Calu3 (cell line): ENCODE data around the gene EXOC2. TPM values are rescaled to one million over a fixed set of nuclear protein-coding genes. Genes with fewer than 3 reads are reported as not detected.

Experiments used
- BruUV-seq: library from RNA; stranded (reverse); fragments of 400-500 nt; replicated peaks from 2 replicates; lab custom pipeline; 2021; lab: Mats Ljungman, UMichigan
- CTCF ChIA-PET: fragments of 300-600 bp; sonication (Branson Sonifier 250); formaldehyde crosslinking; loops from one replicate; lab custom pipeline; 2022; ENCODE audit warnings: antibody characterized with exemption; lab: Charles Lee
- DNase-seq: peaks from one replicate; pipeline ENCODE4 v3.0.0; 2022
- H3K27ac Mint-ChIP-seq: one replicate; pipeline ENCODE4 v1.8.0; 2022; ENCODE audit warnings: mixed read lengths; ENCODE audit not compliant: unreplicated experiment
- H3K27me3 Mint-ChIP-seq: one replicate; pipeline ENCODE4 v1.8.0; 2022; ENCODE audit warnings: mixed read lengths; ENCODE audit not compliant: unreplicated experiment
- H3K36me3 Mint-ChIP-seq: one replicate; pipeline ENCODE4 v1.8.0; 2022; ENCODE audit warnings: mild to moderate bottlenecking, moderate library complexity, mixed read lengths; ENCODE audit not compliant: insufficient read depth, unreplicated experiment
- H3K4me1 Mint-ChIP-seq: one replicate; pipeline ENCODE4 v1.8.0; 2022; ENCODE audit warnings: mild to moderate bottlenecking, low read depth, mixed read lengths; ENCODE audit not compliant: unreplicated experiment
- H3K4me3 Mint-ChIP-seq: one replicate; pipeline ENCODE4 v1.8.0; 2022; ENCODE audit warnings: mild to moderate bottlenecking, low read depth, moderate library complexity, mixed read lengths; ENCODE audit not compliant: unreplicated experiment
- H3K9me3 Mint-ChIP-seq: one replicate; pipeline ENCODE4 v1.8.0; 2022; ENCODE audit warnings: low read depth, mixed read lengths; ENCODE audit not compliant: unreplicated experiment
- intact Hi-C: fragments of 100-400 bp; cut with micrococcal nuclease; formaldehyde crosslinking; loops from one replicate; pipeline ENCODE4 v1.10.0; 2022; ENCODE audit not compliant: unreplicated experiment
- total RNA-seq: library from RNA; stranded (reverse); gene quantifications from 2 replicates; pipeline ENCODE4 v1.2.3, GENCODE V29; 2022
- TF ChIP-seq, protein P1 (sequence below): fragments of 200-600 bp; IDR thresholded peaks from one replicate; pipeline ENCODE4 v1.8.0; 2022; ENCODE audit warnings: antibody characterized with exemption; ENCODE audit not compliant: unreplicated experiment

EXOC2 gene
- total RNA-seq, 1 experiment from 2014 or later = 13.2 TPM

DNA sequence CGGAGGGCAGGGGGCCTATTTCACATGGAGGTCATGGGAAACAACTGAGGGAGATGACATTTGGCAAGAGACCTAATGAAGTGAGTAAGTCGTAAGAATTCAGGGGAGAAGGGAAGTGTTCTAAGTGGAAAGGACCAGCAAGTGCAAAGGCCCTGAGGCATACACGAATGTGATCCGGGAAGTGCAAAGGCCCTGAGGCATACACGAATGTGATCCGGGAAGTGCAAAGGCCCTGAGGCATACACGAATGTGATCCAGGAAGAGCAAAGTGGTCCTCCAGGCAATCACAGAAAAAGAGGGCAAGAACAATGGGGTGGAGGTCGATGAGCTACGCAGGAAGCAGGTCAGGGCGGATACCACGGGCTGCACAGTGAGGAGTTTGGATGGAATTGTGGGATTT, 24.2 kb upstream of the EXOC2 start:
- peaks cover 44% of the 10 kb centered on the region for H3K27me3 Mint-ChIP-seq
- no peak overlapping the region for H3K27ac Mint-ChIP-seq
- TF ChIP-seq, protein P1, sequence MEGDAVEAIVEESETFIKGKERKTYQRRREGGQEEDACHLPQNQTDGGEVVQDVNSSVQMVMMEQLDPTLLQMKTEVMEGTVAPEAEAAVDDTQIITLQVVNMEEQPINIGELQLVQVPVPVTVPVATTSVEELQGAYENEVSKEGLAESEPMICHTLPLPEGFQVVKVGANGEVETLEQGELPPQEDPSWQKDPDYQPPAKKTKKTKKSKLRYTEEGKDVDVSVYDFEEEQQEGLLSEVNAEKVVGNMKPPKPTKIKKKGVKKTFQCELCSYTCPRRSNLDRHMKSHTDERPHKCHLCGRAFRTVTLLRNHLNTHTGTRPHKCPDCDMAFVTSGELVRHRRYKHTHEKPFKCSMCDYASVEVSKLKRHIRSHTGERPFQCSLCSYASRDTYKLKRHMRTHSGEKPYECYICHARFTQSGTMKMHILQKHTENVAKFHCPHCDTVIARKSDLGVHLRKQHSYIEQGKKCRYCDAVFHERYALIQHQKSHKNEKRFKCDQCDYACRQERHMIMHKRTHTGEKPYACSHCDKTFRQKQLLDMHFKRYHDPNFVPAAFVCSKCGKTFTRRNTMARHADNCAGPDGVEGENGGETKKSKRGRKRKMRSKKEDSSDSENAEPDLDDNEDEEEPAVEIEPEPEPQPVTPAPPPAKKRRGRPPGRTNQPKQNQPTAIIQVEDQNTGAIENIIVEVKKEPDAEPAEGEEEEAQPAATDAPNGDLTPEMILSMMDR = no peak
- no peaks in the 10 kb centered on the region for H3K9me3 Mint-ChIP-seq
- H3K4me1 Mint-ChIP-seq = no peaks in the 10 kb centered on the region
- intact Hi-C loops = no loop called here
- H3K36me3 Mint-ChIP-seq = no peaks in the 10 kb centered on the region
- no peak overlapping the region for H3K4me3 Mint-ChIP-seq
- CTCF ChIA-PET = interaction anchor here (0.7 kb wide), 1 partner anchor 670 kb away, joined by 3 read pairs; no protein-coding TSS in a partner anchor
- no peak for DNase-seq
- BruUV-seq = no TSS peak

DNA sequence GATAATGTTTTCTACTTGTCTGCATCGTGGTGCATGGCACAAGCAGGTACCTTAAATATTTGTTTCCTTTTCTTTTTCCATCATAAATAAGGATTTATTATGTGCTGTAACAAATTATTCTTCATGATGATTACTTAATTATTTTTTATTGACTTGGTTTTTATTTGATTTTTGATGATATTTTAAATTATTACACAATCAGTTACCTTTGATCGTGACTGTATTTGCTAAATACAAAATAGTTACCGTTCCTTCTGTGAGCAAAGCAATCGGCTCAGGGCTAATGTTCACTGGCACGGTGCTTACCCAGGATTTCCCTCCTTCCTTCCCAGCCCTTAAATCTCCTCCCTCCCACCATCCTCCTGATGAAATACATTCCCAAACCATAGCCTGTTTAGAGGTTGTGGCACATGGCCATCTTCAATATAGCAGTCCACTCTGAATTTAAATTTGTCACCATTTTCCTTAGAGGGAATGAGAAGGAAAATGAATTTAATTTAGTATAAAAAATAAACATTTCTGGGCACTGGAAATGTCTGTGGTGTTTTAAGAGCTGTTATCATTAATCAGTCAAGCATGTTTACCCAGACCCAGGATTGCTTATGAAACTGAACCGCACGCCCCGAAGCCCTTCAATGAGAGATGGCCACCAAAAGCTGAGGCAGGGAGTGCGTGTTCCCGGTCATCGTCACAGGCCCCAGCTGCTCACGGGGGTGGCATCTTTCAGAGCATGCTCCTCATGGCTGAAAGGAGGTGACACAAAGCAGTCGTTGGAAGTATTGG, 23.0 kb upstream of the EXOC2 start:
- no TSS peak for BruUV-seq
- intact Hi-C loops = no loop called here

DNA sequence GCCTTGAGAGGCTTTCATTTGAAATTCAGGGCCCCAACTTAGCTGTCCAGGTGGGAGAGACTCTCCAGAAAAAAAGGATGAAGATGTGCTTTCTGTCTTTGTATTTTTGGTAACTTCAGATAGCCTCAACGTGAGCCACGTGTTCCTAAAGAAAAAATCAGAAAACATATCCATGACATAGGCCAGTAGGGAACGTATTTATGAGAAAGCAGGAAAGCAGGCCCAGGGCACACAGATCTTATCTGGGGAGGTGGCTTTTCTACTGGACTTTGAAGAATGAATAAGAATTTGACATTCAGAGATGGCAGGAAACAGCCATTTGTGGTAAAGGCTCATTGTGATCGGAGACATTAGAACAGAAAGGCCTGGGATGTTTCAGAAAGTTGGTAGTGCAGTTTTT, 21.2 kb upstream of the EXOC2 start:
- intact Hi-C loops = no loop called here
- no peak for DNase-seq
- TF ChIP-seq, protein P1 = no peak
- no peak overlapping the region for H3K4me3 Mint-ChIP-seq
- H3K36me3 Mint-ChIP-seq = peaks cover 8% of the 10 kb centered on the region
- H3K27me3 Mint-ChIP-seq = peaks cover 22% of the 10 kb centered on the region
- CTCF ChIA-PET = no interaction called here
- no TSS peak for BruUV-seq
- no peak overlapping the region for H3K27ac Mint-ChIP-seq
- H3K4me1 Mint-ChIP-seq = peaks cover 6% of the 10 kb centered on the region
- no peaks in the 10 kb centered on the region for H3K9me3 Mint-ChIP-seq

More for the DNA sequence above, 23.0 kb upstream of the EXOC2 start:
- Mint-ChIP-seq H3K27me3 (peaks cover 40% of the 10 kb centered on the region), H3K4me3 (no peak overlapping the region), H3K36me3 (peaks cover 4% of the 10 kb centered on the region), H3K9me3 (no peaks in the 10 kb centered on the region), H3K4me1 (peaks cover 2% of the 10 kb centered on the region), H3K27ac (no peak overlapping the region)
- TF ChIP-seq, protein P1 = no peak
- no peak for DNase-seq
- CTCF ChIA-PET = no interaction called here

DNA sequence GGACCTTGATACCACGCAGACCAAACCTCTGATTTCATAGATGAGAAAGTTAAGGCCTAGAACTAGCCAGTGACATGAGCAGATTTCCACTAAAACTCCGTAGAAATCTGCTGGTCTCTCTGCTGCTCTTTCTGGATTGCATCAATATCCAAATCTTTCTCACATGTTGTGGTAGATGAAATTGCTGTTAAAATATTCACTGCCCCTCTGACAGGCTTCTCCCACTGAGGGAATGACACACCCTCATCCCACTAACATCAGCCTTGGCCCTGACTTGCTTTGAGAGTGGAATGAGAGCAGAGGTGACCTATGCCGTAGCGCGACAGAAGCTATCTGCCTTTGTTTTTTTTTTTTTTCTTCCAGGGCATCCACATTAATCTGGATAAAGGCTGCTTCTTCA, 20.4 kb upstream of the EXOC2 start:
- no peak for DNase-seq
- BruUV-seq = no TSS peak
- TF ChIP-seq, protein P1 = no peak
- CTCF ChIA-PET = no interaction called here
- Mint-ChIP-seq H3K4me3 (no peak overlapping the region), H3K27ac (no peak overlapping the region), H3K4me1 (peaks cover 6% of the 10 kb centered on the region), H3K27me3 (peaks cover 20% of the 10 kb centered on the region), H3K36me3 (peaks cover 8% of the 10 kb centered on the region), H3K9me3 (no peaks in the 10 kb centered on the region)
- intact Hi-C loops = no loop called here
